ENCODE measurements around the gene HECTD4.

GRCh38 chr12:112140728-112141127, 241.5 kb downstream of the HECTD4 start:
- no peak for TF ChIP-seq CTCF (IDR thresholded peaks at IDR 0.05)
- no peak for TF ChIP-seq EZH2 (IDR thresholded peaks at IDR 0.05; ENCODE audit: borderline replicate concordance, insufficient read depth, low read depth, low read length, poor library complexity, severe bottlenecking)

Data from B cell (primary cell).